ENCODE measurements around the gene FKBP4.
A peak's percentile ranks its signal among the peaks of the same experiment; 100 is the strongest.

The FKBP4 gene

DNA sequence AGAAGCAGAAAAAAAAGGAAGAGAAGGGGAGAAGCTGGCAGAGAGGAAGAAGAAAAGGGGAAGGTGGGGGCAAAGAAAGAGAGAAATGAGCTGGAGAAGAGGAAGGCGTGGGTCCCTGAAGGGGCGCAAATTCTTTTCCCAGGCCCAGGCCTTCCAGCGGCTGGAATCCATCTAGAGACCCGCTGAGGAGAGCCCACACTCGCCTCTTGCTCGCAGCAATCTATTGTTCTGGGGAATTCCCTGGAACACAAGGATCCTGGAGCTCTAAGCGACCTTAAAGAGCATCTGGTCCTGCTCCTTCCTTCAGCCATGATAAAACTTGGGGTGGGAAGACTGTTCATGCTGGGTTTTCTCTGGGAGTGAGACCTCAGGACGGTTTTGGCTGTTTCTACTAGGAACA, 41.2 kb upstream of the FKBP4 start:
- TF ChIP-seq, protein P1, sequence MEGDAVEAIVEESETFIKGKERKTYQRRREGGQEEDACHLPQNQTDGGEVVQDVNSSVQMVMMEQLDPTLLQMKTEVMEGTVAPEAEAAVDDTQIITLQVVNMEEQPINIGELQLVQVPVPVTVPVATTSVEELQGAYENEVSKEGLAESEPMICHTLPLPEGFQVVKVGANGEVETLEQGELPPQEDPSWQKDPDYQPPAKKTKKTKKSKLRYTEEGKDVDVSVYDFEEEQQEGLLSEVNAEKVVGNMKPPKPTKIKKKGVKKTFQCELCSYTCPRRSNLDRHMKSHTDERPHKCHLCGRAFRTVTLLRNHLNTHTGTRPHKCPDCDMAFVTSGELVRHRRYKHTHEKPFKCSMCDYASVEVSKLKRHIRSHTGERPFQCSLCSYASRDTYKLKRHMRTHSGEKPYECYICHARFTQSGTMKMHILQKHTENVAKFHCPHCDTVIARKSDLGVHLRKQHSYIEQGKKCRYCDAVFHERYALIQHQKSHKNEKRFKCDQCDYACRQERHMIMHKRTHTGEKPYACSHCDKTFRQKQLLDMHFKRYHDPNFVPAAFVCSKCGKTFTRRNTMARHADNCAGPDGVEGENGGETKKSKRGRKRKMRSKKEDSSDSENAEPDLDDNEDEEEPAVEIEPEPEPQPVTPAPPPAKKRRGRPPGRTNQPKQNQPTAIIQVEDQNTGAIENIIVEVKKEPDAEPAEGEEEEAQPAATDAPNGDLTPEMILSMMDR (IDR thresholded peaks at IDR 0.05): no peak
- peak; percentile 24 for DNase-seq (ENCODE audit: low spot score)
- Histone ChIP-seq H3K27ac (no peak overlapping the region), H3K4me3 (no peak overlapping the region)

DNA sequence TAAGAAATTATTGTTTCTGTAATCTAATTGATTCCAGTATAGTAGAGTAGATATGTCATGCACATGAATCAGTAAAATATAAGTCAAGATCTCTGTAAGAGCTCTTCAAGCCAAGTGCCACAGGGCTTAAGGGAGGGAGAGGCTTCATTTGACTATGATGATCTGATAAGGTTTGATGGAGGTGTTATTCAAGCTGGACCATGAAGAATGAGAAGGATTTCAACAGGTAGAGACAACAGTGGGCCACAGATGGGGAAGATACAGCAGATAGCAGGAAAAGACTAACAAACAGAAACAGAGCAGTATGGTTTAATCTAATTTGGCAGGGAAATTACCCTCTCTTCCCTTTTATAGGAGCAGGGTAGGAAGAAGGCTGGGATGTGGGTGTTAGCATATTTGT, 40.6 kb upstream of the FKBP4 start:
- H3K27ac ChIP-seq: no peak overlapping the region
- TF ChIP-seq, protein P1 (IDR thresholded peaks at IDR 0.05): no peak
- DNase-seq (ENCODE audit: low spot score): no peak
- no peak overlapping the region for H3K4me3 ChIP-seq

DNA sequence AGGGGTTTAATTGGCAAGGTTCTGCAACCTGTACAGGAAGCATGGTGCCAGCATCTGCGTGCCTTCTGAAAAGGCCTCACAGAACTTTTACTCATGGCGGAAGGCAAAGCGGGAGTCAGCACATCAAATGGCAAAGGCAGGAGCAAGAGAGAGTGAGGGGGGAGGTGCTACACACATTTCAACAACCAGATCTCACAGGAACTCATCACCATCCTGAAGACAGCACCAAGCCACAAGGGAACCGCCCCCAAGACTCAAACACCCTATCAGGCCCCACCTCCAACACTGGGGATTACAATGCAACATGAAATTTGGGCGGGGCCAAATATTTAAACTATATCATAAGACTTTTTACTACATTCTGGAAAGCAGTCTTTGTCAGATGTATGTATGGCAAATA, 38.0 kb upstream of the FKBP4 start:
- no peak overlapping the region for H3K4me3 ChIP-seq
- TF ChIP-seq, protein P1 (IDR thresholded peaks at IDR 0.05): no peak
- DNase-seq (ENCODE audit: low spot score): peak; percentile 26
- no peak overlapping the region for H3K27ac ChIP-seq

DNA sequence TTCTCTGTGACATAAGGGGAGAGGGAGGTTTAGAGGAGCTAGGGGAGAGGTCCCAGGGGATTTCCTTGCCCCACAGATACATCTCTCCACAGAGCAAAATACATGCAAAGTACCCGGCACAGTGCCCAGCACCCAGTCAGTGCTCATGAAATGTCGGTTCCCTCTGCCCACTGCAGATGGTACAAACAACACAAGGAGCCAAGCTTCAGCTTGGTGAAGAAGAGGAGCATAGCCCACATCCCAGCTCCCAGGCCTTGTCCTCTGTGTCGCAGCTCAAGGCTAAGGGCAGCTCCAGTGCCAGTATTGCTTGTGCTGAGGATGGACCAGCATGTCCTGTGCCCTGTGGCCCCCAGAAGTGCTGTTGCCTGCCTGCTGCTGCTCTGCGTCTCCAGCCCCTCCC, 35.0 kb upstream of the FKBP4 start:
- Histone ChIP-seq H3K4me3 (no peak overlapping the region), H3K27ac (no peak overlapping the region)
- peak; percentile 50 for DNase-seq (ENCODE audit: low spot score)
- TF ChIP-seq, protein P1 (IDR thresholded peaks at IDR 0.05): no peak

DNA sequence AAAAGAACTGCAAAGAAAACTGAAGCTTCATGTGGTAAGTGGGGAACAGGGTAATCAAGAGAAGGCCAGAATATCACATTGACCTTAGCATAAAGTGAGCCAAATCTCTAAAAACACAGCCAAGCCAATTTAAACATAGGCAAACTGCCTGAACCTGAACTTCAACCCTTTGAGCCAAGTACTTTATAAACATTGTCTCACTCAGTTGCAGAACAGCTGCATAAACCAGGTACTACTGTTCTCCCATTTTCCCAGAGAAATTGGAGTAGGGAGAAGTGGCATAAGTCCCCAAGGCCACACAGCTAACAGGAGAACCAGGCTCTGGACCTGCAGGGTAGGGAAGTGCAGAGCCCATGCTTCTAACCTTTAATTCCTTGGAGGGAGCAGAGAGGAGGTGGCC, 30.4 kb upstream of the FKBP4 start:
- DNase-seq (ENCODE audit: low spot score): no peak
- TF ChIP-seq, protein P1 (IDR thresholded peaks at IDR 0.05): no peak
- Histone ChIP-seq H3K27ac (no peak overlapping the region), H3K4me3 (no peak overlapping the region)

DNA sequence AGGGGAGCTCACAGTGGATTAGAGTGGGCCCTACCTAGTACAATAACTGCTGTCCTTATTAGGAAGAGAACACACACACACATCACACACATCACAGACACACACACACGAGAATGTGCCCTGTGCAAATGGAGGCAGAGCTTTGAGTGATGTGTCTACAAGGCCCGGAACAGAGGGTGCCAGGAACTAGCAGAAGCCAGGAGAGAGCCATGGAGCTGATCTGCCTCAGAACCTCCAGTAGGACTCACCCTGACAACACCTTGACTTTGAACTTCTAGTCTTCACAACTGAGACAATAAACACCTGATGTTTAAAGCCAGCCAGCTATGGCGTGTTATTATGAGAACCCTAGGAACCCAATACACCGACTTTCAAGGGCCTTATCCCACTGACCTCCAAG, 29.7 kb upstream of the FKBP4 start:
- no peak for DNase-seq (ENCODE audit: low spot score)
- TF ChIP-seq, protein P1 (IDR thresholded peaks at IDR 0.05): no peak
- H3K27ac ChIP-seq: no peak overlapping the region
- no peak overlapping the region for H3K4me3 ChIP-seq

DNA sequence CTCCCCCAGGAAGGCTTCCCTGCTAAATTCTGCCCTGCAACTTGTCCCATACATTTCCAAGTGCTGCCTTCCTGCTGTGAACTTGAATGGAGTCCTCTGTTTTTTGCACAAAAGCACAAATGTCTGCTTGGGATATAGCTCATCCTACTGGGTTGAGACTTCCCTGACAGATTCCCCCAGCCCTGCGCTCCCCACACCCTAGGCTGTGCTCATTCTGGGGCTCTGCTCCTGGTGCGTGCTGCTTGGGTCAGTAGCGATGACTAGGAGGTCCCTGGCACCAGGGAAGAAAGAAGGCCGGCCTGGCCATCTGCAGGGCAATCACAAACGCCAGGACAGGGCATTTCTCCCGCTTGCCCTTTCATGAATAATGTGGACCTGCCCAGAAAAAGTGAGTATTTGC, 29.2 kb upstream of the FKBP4 start:
- TF ChIP-seq, protein P1 (IDR thresholded peaks at IDR 0.05): no peak
- no peak overlapping the region for H3K4me3 ChIP-seq
- no peak for DNase-seq (ENCODE audit: low spot score)
- no peak overlapping the region for H3K27ac ChIP-seq
